ENCODE data around the gene CCDC30.

The CCDC30 gene

GRCh38 chr1:42646056-42646455, 183.0 kb downstream of the CCDC30 start:
- TF ChIP-seq GATA2 (IDR thresholded peaks at IDR 0.05; ENCODE audit: low read depth, low read length) (no peak), GATA3 (IDR thresholded peaks at IDR 0.05; ENCODE audit: low read depth, low read length) (no peak)

DNA sequence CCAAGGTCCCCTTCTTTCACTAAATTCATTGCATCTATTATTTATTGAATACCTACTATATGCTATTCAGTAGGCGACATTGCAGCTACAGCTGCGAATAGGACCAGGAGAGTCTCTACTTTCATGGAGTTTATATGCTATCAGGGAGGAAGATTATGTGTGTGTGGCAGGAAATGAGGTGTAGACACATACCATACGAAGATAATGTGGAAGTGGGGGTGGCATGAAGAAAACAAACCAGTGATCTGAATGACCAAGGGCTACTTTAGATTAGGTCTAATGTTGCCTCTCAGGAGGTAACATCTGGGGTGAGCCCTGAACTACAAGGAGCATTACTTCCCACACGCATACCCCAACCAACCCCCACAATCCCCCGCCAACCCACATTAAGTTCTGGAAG, 194.1 kb downstream of the CCDC30 start:
- TF ChIP-seq GATA3 (IDR thresholded peaks at IDR 0.05; ENCODE audit: low read depth, low read length) (no peak), GATA2 (IDR thresholded peaks at IDR 0.05; ENCODE audit: low read depth, low read length) (no peak)

DNA sequence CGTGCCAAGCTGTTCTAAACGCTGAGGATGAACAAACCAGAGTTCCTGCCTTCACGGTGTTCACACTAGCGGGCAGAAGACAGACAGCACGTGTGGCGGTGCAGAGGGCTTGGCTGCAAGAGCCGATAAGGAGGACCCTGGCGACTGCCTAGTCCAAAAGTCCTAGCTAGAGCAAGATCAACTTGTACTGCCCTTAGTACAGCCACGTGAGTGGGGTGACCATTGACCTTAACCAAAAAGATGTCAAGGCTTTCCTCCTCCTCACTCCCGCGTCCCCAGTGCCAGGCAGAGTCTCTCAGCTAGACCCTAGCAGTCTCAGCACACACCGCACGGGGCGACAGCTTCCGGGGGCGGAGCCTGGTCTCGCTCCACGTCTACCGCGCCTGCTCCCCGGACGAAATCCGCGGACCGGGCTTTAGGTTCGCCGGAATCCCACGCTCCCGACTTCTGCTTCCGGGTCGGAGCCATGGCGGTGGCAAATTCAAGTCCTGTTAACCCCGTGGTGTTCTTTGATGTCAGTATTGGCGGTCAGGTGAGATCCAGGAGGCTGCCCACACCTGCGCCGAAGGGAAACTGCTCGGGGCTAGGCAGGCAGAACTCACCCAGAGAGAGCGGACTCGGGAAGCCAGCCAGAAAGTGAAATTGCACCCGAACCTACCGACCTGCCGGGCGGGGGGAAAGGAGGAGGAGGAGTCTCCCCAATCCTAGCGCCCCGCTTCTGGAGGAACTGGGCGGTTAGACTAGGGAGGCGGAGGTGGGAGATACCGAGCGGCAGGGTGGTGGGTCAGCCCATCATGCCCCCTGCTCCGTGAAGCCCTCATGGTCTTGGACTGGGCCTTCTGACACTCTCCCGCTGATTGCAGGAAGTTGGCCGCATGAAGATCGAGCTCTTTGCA, 195.1 kb downstream of the CCDC30 start, which contains the start of gene PPIH:
TSS of gene PPIH (plus strand) at position 443 of the 896 bp plus-strand sequence. CDS start at position 467, 24 bp downstream.
- TF ChIP-seq GATA2 (IDR thresholded peaks at IDR 0.05; ENCODE audit: low read depth, low read length) = no peak

DNA sequence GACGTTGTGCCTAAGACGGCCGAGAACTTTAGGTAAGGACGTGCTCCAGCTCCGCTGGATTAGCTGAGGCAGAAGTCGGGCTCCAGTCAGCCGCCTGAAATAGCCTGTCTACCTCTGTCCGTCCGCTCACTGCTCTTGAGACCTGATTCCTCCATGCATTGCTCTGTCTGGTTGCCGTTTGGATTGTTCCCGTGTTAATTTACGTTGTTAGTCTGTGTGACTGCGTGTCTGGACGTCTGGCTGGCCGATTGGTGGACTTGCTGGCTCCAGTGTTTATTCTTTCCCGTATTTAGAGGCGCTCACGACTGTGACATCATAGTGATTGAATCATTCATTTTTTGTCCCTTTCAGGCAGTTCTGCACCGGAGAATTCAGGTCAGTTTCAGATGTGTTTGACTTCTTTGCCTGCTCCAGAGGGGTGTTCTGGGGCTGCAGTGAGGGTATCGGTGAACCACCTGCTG, 195.8 kb downstream of the CCDC30 start:
- TF ChIP-seq GATA2 (IDR thresholded peaks at IDR 0.05; ENCODE audit: low read depth, low read length) (no peak), GATA3 (IDR thresholded peaks at IDR 0.05; ENCODE audit: low read depth, low read length) (no peak)

- TF ChIP-seq GATA3 (IDR thresholded peaks at IDR 0.05; ENCODE audit: low read depth, low read length) = no peak
- no peak for TF ChIP-seq GATA2 (IDR thresholded peaks at IDR 0.05; ENCODE audit: low read depth, low read length)
These were observed 197.9 kb downstream of the CCDC30 start for GRCh38 chr1:42660907-42661500.

GRCh38 chr1:42669936-42670335, 206.8 kb downstream of the CCDC30 start:
- TF ChIP-seq GATA3 (IDR thresholded peaks at IDR 0.05; ENCODE audit: low read depth, low read length) = no peak
- TF ChIP-seq GATA2 (IDR thresholded peaks at IDR 0.05; ENCODE audit: low read depth, low read length) = no peak

GRCh38 chr1:42670425-42670824, 207.3 kb downstream of the CCDC30 start:
- TF ChIP-seq GATA3 (IDR thresholded peaks at IDR 0.05; ENCODE audit: low read depth, low read length) = no peak
- no peak for TF ChIP-seq GATA2 (IDR thresholded peaks at IDR 0.05; ENCODE audit: low read depth, low read length)

GRCh38 chr1:42674214-42674613, 211.1 kb downstream of the CCDC30 start:
- no peak for TF ChIP-seq GATA2 (IDR thresholded peaks at IDR 0.05; ENCODE audit: low read depth, low read length)
- no peak for TF ChIP-seq GATA3 (IDR thresholded peaks at IDR 0.05; ENCODE audit: low read depth, low read length)

DNA sequence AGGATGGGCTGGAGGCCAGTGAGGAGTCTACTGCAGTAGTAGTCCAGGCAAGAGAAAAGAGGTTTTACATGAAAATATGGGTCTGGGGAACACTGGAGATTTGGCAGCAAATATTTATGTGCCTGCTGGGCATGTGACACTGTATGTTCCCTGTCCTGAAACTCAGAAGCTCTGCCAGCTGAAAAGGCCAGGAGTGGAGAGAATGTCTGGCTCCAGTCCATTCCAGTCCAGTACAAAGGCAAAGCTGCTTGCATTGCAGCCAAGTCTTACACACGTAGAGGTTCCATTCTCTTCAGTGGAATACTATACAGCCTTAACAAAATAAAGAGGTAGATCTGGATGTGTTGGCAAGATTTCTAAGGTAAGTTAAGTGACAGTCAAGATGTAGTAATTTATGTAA, 211.6 kb downstream of the CCDC30 start:
- TF ChIP-seq GATA2 (IDR thresholded peaks at IDR 0.05; ENCODE audit: low read depth, low read length) (no peak), GATA3 (IDR thresholded peaks at IDR 0.05; ENCODE audit: low read depth, low read length) (no peak)

DNA sequence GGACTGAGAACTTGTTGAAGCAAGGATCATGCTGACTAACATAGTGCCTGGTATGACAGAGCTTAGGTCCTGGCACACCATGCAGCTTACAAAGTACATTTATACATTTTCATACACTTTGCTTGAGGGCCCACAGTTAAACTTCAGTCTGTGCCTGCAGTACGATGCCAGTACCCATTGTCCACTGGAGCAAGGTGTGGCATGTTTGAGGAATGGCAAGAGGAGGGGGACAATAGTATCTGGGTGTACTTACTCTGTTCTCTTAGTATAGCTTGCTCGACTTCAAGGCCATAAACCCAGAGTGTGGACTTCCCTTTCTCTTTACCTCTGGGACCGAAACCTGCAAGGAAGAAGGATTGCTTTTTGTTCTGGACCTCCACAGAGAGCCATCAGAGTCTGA, 212.4 kb downstream of the CCDC30 start:
- TF ChIP-seq GATA3 (IDR thresholded peaks at IDR 0.05; ENCODE audit: low read depth, low read length) = no peak
- TF ChIP-seq GATA2 (IDR thresholded peaks at IDR 0.05; ENCODE audit: low read depth, low read length) = no peak

DNA sequence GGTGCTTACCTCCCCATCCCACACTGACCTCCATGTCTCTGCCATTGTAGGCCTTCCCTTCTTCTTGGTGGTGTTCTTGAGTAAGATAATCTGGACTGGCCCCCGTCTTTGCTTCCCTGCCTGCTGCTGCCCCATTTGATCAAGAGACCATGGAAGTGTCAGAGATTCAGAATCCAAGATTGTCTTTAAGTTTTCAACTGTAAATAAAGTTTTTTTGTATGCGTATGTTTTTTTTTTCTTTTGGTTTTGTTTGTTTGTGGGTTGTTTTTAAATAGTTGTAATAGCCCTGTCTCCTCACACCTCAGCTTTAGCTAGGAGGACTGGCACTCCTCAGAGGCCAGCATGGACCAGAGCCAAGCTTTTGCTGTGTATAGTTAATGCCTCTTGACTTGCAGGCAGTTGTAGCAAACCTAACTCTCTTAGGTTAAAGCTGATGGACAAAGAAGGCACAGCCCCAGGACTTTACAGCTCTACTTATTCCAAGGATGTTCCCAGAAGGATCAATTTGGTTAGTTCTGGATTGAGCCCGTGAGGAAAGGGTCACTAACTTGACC, 213.5 kb downstream of the CCDC30 start:
- TF ChIP-seq GATA3 (IDR thresholded peaks at IDR 0.05; ENCODE audit: low read depth, low read length) = no peak
- TF ChIP-seq GATA2 (IDR thresholded peaks at IDR 0.05; ENCODE audit: low read depth, low read length) = no peak

DNA sequence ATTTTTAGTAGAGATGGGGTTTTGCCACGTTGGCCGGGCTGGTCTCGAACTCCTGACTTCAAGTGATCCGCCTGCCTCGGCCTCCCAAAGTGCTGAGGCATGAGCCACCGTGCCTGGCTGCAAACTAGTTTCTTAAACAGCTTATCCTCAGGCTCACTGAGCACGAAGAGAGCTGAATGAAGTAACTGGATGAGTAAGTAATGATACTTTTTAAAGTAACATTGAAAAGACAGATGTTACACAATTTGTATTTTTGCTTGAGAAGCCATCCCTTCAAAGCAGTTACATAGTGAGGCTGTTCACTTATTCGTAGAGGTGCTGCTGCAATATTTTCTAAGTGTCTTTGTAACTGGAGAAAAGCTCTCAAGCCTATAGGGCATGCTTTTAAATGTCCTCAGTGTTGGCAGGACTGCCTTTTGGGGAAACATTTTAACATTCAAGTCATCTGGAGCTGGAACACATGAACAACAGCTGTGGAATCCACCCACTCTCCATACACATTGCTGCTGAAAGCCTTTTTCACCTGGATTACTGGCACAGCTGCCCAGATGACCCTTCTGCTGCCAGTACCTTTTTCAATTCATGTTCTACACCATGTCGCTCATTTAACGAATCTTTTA, 216.4 kb downstream of the CCDC30 start:
- TF ChIP-seq GATA3 (IDR thresholded peaks at IDR 0.05; ENCODE audit: low read depth, low read length) (no peak), GATA2 (IDR thresholded peaks at IDR 0.05; ENCODE audit: low read depth, low read length) (no peak)

DNA sequence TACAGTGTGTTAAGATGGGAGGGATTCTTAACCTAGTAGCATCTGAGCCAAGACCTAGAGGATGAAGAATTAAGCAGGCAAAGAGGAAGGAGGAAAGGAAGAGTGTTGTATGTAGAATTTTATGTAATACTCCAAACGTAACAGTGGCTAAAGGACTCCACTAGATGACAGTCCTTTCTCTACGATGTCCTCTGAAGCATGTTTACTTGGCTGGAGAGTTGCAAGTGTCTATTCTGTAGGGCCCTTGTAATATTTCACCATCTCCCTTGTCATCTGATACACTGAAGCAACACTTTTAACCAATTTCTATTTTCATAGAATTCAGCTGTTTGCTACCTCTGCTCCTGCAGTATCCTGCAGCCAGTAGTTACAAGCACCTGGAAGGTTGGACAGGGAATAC, 217.0 kb downstream of the CCDC30 start:
- TF ChIP-seq GATA2 (IDR thresholded peaks at IDR 0.05; ENCODE audit: low read depth, low read length) = no peak
- TF ChIP-seq GATA3 (IDR thresholded peaks at IDR 0.05; ENCODE audit: low read depth, low read length) = no peak

All from SH-SY5Y (cell line).